Measurements from ENCODE around the gene ZFYVE1.
"Not testable (repeated sequence)": the region's sequence is repeated elsewhere in the genome, so short reads cannot be mapped to it uniquely, and the experiment has no call there.

Gene ZFYVE1, protein sequence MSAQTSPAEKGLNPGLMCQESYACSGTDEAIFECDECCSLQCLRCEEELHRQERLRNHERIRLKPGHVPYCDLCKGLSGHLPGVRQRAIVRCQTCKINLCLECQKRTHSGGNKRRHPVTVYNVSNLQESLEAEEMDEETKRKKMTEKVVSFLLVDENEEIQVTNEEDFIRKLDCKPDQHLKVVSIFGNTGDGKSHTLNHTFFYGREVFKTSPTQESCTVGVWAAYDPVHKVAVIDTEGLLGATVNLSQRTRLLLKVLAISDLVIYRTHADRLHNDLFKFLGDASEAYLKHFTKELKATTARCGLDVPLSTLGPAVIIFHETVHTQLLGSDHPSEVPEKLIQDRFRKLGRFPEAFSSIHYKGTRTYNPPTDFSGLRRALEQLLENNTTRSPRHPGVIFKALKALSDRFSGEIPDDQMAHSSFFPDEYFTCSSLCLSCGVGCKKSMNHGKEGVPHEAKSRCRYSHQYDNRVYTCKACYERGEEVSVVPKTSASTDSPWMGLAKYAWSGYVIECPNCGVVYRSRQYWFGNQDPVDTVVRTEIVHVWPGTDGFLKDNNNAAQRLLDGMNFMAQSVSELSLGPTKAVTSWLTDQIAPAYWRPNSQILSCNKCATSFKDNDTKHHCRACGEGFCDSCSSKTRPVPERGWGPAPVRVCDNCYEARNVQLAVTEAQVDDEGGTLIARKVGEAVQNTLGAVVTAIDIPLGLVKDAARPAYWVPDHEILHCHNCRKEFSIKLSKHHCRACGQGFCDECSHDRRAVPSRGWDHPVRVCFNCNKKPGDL

DNA sequence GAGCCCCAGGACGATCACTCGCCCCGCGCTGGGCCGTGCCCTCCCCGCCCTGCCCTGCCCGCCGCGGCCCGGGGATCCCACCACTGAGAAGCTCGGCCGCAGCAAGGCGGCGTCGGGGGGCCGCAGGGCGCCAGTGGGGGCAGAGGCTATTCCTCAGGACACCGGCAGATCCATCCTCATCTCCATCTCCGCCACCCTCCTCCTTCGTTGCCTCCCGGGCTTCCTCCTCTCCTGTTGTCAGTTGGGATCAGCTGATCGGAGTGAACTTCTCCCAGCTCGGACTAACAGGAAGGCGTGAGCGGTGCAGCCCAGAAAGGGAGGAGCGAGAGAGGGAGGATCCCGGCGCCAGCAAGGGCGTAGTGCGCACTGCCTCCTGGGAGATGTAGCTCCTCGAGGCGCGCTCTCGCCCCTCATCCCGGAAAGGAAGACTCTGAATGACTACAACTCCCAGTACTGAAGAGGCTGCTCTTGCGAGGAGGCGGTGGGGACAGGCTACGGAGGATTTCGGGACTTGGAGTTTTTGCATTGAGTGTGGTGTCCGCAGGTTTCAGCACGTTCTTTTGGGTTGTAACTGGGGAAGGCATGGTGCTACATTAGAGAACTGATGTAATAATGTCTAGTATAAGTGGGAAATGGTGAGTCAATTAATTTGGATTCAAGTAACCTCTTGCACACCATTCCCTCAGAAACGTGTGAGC lies at the start of gene ZFYVE1:
TSS of gene ZFYVE1 (minus strand) at position 262 of the 698 bp plus-strand sequence. CDS start 2,598 bp downstream, outside the sequence.
- peak; percentile 97 to 99 for DNase-seq

DNA sequence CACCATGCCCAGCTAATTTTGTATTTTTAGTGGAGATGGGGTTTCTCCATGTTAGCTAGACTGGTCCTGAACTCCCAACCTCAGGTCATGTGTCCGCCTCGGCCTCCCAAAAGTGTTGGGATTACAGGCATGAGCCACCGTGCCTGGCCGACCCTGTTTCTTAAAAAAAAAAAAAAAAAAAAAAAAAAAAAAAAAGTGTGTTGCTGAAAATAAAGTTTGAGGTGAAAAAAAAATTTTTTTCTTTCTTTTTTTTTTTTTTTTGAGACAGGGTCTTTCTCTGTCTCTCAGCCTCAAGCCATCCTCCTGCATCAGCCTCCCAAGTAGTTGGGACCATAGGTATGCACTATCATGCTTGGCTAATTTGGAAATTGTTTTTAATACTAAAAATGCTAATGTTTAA lies 42.7 kb upstream of the ZFYVE1 start:
- DNase-seq = no peak

DNA sequence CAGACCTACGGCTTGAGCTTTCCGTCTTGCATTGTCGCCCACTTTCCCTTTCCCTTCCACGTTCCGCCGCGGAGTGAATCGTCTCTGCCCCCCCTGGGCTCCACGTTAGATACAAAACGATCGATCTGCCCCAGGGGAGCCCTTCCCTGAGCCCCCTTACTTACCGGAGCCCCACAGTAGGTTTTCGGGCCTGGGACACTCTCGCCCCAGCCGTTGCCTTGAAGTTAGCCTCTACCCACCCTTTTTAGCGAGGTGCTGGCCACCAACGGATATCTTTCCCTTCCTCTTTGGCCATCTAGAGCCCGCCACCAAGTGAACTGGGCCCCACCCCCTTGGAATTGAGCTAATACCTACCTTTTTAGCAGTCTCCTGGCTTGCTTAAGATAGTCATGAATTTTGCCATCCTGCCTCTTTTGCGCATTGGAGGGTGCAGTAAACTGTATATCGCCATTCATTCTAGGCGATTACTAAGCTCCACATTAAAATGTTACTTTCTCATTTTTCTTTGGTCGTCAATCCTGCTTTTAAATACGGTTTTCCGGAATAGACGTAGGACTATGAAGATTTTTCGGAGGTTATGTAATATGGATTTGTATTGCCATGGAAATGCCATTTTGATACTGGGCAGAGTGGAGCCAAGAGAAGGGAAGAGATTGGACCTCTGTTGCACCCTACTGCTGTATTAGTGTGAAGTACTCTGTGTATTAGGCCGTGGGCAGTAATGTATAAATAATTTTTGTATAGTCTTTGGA lies 32.2 kb upstream of the ZFYVE1 start:
- peak; percentile 54 to 60 for DNase-seq

DNA sequence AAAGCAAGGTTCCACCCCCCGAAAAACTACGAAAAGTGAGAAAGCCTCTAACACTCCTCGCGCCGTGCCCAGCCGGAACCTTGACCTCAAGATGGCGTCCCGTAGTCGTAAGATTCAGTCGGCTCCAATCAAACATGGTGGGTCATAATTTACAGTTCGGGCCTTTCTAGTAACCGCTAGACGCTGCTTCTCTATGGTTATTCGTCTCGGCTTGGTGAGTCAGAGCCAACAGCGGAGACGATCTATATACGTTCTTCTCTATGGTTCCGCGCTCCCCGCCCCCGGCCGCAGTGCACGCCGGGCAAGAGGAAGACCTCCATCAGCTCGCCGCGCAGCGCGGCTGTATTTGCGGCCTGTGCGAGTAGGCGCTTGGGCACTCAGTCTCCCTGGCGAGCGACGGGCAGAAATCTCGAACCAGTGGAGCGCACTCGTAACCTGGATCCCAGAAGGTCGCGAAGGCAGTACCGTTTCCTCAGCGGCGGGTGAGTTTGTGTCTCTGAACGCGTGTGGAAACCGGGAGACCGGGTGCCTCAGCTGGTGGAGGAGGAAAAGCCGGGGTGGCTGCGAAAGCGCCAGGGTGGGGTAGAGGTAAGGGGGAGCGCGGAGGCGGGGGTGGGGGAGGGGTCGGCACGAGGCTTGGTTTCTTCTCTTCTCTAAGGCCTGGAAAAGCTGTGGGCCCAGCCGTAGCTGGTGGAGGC lies 31.5 kb upstream of the ZFYVE1 start, which contains the start of gene RBM25:
TSS of gene RBM25 (plus strand) at position 311 of the 698 bp plus-strand sequence. CDS start 13,108 bp downstream, outside the sequence.
- peak; percentile 98 to 99 for DNase-seq

DNA sequence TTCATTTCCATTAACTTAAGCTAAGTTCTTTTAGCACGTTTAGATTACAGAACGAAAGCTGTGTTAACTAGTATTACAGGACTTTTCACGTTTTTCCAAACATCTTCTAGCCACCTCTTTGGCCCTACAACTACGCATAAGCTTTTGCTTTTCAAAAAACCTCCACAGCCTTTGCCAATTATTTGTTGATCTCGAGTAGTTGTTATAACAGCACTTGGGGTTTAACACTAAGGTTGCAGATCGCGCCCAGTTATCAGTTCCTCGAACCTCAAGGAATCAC lies 31.0 kb upstream of the ZFYVE1 start:
- DNase-seq = no peak

DNA sequence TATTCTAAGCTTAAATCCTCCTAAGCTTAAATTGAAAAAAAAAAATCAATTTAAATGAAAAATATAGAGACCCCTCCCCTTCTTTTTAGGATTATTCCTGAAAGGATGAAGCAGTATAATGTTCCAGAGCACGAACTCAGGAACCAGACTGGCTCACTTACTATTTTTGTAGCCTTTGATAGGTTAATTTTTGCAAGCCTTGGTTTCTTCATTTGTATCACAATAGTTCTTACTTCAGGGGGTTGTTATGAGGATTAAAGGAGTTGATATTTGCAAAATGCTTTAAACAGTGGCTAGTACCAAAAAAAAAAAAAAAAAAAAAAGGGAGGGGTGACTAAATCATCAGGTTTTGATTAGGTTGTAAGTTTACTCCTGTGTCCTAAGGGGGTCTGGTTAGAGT lies 28.3 kb upstream of the ZFYVE1 start:
- no peak for DNase-seq

DNA sequence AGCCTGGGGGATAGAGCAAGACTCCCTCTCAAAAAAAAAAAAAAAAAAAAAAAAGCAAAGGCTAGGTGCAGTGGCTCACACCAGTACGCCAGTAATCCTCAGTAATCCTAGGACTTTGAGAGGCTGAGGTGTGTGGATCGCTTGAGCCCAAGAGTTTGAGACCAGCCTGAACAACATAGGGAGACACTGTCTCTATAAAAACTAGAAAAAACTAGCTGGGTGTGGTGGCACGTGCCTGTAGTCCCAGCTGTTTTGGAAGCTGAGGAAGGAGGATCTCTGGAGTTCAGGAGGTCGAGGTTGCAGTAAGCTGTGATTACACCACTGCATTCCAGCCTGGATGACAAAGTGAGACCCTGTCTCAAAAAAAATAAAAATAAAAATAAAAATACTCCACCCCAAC lies 22.5 kb upstream of the ZFYVE1 start:
- DNase-seq = no peak

DNA sequence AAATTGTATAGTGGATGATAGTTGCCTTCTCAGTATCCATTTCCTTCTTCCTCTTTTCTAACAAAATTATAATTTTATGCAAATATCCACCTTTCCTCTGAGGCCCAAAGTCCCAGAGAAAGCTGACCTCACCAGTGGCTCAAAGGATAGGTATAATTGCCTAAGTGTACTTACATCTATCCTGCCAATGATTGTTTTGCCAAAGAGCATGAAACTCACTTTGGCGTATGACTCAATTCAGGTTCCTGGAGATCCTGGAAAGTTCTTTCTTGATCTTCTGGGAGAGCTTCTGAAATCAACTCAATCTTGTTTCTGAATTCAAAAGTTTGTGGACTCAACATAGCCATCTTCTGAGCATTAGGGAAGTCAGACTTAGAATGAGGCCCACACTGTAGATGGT lies 20.9 kb upstream of the ZFYVE1 start:
- no peak for DNase-seq

DNA sequence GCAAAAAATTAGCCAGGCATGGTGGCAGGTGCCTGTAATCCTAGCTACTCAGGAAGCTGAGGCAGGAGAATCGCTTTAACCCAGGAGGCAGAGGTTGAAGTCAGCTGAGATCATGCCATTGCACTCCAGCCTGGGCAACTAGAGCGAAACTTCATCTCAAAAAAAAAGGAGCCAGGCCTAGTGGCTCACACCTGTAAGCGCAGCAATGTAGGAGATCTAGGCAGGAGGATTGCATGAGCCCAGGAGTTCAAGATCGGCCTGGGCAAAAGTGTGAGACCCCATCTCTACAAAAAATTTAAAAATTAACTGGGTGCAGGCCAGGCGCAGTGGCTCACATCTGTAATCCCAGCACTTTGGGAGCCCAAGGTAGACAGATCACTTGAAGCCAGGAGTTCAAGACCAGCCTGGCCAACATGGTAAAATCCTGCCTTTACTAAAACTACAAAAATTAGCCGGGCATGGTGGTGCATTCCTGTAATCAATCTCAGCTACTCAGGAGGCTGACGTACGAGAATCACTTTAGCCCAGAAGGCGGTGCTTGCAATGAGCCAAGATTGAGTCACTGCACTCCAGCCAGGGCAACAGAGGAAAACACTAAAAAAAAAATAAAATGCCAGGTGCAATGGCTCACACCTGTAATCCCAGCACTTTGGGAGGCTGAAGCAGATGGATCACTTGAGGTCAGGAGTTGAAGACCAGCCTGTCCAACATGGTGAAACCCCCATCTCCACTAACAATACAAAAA lies 10.0 kb upstream of the ZFYVE1 start:
- DNase-seq = not testable (repeated sequence)

DNA sequence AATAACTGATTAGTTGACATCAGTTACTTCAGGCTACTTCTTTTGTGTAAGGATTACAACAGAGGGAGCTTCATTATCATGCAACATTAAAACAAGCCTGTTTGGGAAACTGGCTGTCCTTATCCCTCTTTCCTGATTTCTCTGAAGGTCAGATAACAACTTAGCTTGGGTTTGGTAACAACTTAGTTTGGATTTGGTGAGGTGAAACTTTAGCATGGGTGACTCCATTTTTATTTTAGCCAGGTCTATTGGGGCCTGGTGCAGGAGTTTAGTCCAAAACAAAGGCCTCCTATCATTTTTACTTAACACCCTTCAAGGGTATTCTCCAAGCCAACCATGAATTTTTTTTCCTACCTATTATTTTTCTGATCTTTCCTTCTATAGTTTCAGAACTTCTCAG lies 1.1 kb upstream of the ZFYVE1 start:
- no peak for DNase-seq

DNA sequence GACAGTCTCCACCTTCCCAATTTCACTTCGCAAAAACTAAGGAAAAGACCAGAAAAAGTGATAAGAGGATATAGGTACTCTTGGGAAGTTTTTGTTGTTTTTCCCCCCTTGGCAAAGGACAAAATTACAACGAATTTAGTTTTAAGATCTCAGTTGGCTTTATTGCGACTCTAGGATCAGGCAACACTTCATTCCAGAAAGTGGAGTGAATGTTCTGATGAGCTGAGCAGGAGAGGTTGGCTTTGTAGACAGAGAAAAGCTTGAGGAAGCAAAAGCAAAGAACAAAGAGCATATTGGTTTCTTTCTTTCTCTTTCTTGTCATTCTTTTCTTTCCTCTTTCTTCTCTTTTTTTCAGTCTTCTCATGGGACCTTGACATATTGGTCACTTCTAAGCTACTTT lies 640 bp upstream of the ZFYVE1 start:
- no peak for DNase-seq

DNA sequence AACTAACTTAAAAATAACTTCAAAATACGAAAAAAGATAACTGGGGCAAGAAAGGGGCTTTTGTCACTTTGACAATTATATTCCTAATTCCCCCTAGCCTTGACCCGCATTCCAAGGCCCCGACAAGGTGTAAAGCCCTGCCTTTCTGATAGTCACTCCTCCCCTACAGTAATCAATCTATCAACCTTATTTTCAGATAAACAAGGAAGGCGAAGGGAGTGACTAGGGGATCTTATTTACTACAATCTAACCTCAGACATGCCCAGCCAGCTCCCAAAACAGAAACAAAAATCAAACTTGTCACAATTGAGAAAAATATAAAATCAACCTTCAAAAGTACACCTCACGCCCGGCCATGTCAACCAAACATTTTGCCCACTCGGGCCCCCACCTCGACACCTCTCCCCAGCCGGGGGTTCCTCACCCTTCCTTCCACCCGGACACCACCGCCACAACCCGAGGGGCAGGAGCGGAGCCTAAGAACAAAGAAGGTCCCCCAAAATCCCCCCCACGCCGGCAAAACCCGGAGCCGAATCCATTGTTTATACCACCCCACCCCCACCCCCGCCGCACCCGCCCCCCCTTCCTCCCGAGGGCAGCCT lies 562 bp downstream of the ZFYVE1 start:
- DNase-seq = no peak

DNA sequence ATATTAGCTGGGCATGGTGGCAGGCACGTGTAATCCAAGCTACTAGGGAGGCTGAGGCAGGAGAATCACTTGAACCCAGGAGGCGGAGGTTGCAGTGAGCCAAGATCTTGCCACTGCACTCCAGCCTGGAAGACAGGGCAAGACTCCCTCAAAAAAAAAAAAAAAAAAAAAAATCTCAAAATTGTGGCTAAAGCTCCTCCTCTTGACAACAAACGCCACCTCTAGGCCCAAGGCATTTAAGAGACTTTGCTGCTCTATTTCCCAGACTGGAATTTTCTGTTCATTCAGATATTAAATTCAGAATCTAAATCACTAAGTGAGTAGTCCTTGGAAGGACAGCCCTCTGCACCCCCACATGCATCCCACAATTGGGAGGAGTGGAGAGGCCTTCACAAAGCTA lies 1.4 kb downstream of the ZFYVE1 start:
- DNase-seq = no peak

DNA sequence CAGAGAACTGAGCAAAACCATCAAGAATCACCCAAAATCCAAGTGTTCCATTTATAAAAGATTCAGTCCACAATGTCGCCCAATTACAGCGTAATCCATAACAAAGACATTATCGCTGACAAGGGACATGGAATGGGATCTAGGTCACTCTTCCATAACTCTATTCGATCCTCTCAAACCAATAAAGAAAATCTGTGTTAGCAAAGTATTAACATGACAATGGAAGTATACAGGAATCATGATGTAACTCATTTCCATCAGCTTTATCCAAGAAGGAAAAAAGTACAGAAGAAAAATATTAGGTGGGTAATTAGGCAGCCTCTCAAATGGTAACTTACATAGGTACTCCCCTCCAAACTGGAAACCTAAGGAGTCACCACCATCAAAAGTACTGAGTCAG lies 4.9 kb downstream of the ZFYVE1 start:
- no peak for DNase-seq

DNA sequence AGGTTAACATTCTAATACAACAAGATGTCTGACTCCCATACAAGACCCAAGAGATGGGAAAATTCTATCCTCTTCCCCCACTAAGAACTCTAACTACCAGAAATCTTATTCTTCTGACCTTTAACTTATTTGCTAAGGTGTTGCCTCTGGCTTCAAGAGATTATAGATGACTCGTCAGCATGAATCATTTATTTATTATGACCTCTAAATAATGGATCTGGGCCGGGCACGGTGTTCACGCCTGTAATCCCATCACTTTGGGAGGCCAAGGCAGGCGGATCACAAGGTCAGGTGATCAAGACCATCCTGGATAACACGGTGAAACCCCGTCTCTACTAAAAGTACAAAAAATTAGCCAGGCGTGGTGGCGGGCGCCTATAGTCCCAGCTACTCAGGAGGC lies 10.9 kb downstream of the ZFYVE1 start:
- DNase-seq = not testable (repeated sequence)

DNA sequence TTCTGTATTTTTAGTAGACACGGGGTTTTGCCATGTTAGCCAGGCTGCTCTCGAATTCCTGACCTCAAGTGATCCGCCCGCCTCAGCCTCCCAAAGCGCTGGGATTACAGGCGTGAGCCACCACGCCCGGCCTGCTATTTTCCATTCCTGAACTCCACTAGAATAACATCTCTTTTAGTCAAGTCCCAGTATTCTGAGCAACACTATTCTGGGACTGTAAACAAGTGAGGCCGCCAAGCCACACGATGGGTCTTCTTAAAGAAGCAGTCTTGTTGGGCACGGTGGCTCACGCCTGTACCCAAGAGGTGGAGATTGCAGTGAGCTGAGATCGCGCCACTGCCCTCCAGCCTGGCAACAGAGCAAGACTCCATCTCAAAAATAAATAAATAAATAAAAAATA lies 11.4 kb downstream of the ZFYVE1 start:
- DNase-seq = not testable (repeated sequence)

DNA sequence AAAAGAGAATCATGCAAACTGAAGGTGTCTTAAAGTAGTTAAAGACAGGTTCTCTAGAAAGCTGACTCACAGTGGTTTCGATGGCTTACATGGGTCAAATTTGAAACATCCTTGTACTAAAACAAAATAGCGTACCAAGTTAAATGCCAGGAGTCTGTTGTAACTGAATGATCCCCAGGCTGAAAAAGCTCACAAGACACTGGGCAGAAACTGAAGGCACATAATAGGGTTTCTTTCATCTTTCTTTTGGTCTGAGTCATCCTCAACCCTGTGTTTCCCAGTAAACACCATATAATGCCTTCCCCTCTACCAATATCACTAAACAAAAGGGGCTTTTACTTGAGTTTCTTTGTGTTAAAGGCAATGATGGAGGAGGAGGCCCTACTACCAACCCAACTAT lies 12.8 kb downstream of the ZFYVE1 start:
- no peak for DNase-seq

DNA sequence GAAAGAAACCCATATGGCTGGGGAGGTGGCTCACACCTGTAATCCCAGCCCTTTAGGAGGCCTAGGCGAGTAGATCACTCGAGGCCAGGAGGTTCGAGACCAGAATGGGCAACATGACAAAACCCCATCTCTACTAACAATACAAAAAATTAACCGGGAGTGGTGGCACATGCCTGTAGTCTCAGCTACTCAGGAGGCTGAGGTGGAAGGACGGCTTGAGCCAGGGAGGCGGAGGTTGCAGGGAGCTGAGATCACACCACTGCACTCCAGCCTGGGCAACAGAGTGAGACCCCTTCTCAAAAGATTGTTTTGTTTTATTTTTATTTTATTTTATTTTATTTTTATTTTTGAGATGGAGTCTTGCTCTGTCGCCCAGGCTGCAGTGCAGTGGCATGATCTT lies 15.7 kb downstream of the ZFYVE1 start:
- DNase-seq = not testable (repeated sequence)

DNA sequence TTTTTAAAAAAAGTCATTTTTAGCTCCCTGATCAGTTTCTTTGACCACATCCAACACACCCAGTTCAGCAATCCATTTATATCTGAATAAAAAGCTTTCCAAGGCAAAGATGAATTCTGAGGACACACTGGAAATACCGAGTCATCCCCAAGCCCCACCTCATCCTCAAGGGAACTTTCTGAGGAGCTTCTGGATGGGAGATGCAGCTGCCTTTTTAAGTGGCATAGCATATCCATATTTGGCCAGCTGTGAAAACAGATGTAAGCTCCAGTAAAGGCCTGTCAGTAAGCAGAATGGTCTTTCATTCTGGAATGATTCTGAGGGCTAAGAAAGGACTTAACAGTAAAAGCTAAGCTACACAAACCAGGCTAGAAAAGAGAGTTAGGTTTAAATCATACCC lies 18.4 kb downstream of the ZFYVE1 start:
- DNase-seq = no peak

DNA sequence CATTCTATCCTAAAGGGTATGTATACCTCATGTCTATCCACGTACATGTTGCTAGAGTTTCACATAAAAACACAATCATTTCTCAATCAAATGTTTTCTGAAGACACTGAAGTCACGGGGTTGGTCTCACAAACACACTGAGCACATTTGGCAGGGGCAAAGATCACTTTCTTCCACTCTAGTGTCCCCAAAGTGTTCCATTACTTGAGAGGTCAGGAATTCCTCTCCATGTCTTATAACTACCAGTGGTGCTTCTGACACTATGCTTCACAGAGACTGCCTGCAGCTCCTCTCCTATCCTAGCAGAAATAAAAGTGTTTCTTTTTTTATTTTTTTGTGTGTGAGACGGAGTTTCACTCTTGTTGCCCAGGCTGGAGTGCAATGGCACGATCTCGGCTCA lies 19.1 kb downstream of the ZFYVE1 start:
- DNase-seq = no peak

DNA sequence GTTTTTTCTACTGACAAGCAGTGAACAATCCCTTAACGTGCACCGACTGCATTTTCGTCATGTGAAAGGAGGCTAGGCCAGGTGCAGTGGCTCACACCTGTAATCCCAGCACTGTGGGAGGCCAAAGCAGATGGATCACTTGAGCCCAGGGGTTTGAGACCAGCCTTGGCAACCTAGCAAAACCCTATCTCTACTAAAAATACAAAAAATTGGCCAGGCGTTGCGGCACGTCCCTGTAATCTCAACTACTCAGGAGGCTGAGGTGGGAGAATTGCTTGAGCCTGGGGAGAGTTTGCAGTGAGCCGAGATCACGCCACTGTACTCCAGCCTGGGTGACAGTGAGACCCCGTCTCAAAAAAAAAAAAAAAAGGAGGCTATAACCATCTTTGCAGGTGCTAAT lies 22.3 kb downstream of the ZFYVE1 start:
- not testable (repeated sequence) for DNase-seq

Measured in inflammatory macrophage treated with lipopolysaccharide for 1 hour (primary cell).